Measurements from ENCODE around the gene ATRAID.

Gene ATRAID

GRCh38 chr2:27251766-27252165 lies 39.9 kb downstream of the ATRAID start:
- no peak for FAIRE-seq

DNA sequence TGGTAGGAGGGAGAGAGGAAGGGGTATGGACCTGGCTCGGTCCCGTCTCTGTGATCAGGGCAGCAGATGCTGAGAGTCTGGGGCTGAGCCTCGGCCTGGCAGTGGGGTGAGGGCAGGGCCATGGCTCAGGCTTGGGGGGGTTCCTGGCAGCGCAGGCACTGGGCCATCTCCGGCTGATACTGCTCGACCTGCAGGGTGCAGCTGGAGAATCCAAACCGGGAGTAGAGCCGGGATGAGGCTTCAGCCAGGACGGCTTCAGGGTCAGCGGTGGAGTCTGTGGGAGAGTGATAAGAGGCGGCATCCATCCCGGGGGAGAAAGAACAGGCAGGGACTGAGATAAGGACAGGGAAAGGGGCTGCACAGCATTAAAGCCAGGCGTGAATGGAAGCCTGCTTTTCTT lies 43.3 kb downstream of the ATRAID start:
- FAIRE-seq, result no peak

GRCh38 chr2:27255660-27256059 lies 43.8 kb downstream of the ATRAID start:
- FAIRE-seq, result no peak

DNA sequence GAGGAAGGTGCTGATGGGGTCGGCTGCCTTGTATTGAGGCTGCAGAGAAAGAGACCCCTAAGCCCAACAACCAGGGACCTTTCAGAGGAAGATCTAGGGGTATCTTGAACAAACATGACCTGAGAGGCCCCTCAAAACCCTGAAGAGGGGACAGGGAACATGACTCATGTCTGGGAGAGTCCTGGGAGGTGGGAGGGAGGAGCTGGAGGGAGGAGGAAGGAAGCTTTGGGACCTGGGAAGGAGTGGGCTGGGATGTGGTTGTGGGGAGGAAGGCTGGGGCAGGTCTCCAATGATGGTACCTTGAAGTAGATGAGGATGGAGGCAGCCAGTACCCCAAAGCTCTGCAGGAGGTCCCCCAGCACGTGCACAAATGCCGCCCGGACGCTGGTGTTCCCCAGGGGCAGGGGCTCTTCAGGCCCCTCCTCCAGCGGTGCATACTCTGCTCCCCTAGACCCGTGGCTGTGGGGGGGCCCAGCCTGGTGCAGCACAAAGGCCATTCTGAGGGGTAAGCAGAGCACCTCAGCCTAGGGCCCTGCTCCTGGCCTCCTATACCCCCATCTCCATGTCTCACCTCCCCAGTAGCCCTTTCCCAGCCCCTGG lies 45.1 kb downstream of the ATRAID start:
- FAIRE-seq, result no peak

- no peak for FAIRE-seq
Measured at GRCh38 chr2:27258051-27258450, 46.2 kb downstream of the ATRAID start.

DNA sequence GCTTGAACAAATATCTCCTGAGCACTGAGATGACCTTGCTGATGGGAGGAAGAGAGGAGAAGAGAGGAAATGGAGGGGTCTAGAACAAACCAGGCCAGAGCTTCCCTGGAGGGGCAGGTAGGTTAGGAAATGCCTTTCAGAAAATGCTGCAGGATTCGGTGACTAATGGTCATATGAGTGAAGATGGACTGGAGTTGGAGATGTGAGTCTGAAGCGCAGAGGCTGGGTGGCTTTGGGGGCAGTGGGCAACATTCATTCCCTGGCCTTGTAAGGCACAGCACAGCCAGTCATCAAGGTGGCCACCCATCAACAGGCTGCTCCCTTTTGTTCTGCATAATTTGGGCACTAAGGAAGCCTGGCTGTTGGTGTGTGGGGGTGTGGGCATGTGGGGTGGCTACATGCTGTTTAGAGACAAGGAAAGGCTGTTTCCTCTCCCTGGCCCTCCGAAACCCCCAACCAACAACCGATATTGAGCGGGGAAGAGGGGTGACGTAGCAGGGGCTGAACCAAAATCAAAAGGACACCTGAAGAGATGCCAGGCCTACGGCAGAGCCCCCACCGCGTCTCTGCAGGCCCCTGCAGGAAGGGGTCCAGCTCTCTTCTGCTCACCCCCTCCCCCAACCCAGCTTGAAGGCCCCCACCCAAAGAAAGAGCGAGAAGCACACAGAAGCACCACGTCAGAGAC lies 49.5 kb downstream of the ATRAID start:
- no peak for FAIRE-seq

GRCh38 chr2:27261926-27262298 lies 50.1 kb downstream of the ATRAID start:
- FAIRE-seq, result no peak

DNA sequence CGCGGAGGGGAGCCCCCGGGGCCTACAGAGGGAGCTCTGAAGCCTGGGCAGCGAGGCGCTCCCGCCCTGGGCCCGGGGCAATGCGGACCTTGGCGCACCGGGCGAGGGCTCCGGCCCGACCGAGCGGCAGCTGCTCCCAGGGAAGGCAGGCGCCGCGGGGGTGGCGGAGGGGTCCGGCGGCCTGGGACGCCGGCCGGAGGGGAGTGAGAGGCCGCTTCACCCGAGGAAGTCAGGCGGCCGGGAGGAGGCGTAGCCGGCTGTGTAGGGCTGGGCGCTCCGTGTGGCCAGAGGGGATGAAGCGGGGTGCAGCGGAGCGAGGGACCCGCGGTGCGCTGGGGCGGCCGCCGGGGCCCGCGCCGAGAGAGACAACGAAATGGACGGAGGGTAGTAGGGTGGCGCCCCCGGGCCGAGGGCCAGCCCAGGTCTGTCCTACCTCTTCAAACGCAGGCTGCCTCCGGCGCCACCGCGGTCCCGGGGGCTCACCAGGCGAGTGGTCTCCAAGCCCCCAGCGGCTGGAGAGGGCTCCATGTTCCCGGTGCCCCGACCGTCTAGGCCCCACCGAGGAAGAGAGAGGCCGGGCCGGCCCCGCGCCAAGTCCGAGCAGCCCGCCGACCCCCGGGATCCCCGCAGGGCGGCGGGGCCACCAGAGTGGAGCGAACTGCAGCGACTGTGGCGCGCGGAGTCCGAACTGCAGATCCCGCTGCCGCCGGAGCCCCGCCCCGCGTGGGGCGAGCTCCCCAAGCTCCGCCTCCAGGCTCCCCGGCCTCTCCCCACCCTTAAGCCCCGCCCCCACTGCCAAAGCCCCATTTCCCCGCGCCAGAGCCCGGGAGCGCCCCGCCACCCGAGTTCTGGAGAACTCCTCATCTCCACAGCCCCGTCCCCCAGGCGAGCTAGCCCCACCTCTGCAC lies 50.8 kb downstream of the ATRAID start, which contains the start of gene SLC30A3:
Gene SLC30A3 (minus strand): TSS at position 669 of the 908 bp plus-strand sequence. CDS start 141 bp downstream, at position 528.
- no peak for FAIRE-seq

GRCh38 chr2:27263287-27264252 lies 51.7 kb downstream of the ATRAID start:
- FAIRE-seq, result no peak

DNA sequence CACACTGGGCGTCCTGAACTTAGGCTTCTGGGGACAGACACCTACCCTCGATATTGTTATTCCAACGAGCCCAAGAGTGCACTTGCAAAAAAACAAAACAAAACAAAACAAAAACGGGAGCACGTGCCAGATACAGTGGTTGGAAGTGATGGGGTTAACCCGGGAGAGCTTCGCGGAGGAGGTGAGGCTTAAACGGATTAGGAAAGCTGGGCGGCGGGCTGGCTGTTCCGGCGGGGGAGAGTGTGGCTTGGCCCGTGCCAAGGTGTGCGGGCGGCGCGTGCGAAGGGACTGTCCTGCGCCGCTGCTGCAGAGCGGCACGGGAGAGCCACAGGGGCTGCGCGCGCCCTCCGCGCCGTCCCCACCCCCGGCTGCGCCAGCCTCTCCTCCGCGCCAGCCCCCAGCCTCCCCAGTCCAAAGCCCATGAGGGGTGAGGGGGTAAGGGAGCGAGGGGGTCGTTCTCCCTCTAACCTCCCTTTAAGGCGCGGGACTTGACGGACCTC lies 52.5 kb downstream of the ATRAID start:
- no peak for FAIRE-seq

DNA sequence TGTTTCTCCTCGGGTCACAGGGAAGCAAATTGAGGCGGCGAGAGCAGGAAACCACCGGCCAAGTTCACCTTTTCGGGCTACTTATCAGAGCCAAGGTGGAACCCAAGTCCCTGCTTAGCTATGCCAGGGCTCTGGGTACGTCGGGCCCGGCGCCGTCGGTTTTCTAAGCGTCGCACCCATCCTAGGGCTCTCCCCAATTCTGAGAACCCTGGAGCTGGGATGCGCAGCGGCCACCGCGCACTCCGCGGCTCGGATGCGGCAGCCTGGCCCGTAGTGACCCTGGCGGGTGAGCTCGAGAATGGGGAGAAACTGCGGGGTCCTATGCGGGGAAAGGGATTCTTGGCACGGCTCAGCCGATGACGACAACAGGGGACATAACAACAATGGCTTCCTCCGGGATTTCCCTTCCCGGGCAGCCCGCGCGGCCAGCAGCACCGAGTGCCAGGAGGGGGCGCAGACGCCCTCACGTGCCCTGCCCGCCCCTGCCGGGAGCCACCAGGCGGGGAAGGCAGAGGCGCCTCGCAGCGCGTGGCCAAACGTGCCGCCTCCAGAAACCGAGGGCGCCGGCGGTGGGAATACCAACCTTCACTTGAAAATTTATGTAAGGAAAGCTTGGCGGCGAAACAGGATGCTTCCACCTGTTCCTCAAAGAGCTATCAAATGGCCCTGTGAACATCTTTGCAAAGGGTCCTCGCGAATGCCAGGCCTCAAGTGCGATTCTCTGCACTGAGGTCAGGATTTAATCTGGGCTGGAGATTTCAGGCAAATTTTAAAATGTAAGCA lies 53.1 kb downstream of the ATRAID start:
- no peak for FAIRE-seq

DNA sequence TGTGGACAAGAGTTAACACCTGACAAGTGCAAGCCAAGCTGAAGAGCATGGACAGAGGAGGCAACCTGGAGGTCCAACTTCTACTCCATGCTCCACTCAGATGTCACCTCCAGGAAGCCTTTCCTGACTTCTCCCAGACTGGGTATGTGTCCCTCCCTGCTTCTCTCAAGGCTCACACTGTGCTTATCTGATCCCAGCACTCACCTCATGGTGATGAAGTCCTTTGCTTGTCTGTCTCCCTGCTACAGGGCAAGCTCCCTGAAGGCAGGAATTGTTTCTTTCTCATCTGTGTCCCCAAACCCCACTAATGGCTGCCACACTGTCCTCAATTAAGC lies 53.7 kb downstream of the ATRAID start:
- FAIRE-seq, result no peak

Measured in islet of Langerhans (tissue), 1 donor.